ENCODE results near the gene LRRN1.

The LRRN1 gene

GRCh38 chr3:3799173-3800079 is at the start of gene LRRN1:
LRRN1 (plus strand) TSS chr3:3799431; CDS start chr3:3844642, 45,211 bp downstream.
- H3K4me3 ChIP-seq (ENCODE audit: low read depth, low read length): peak within 1 kb of the TSS; percentile 48
- in situ Hi-C loops (cut with HindIII; ENCODE audit: low sequenced_read_pairs): no loop called here
- no peak for TF ChIP-seq CTCF (IDR thresholded peaks at IDR 0.05; ENCODE audit: low read depth, low read length)
- DNase-seq (ENCODE audit: low read depth, low spot score): peak; percentile 33

GRCh38 chr3:3753416-3753815 is 45.8 kb upstream of the LRRN1 start:
- in situ Hi-C loops (cut with HindIII; ENCODE audit: low sequenced_read_pairs): no loop called here
- H3K4me3 ChIP-seq (ENCODE audit: low read depth, low read length): no peak overlapping the region
- TF ChIP-seq CTCF (IDR thresholded peaks at IDR 0.05; ENCODE audit: low read depth, low read length): no peak
- DNase-seq (ENCODE audit: low read depth, low spot score): no peak

- DNase-seq (ENCODE audit: low read depth, low spot score): no peak
- H3K4me3 ChIP-seq (ENCODE audit: low read depth, low read length): no peak overlapping the region
- TF ChIP-seq CTCF (IDR thresholded peaks at IDR 0.05; ENCODE audit: low read depth, low read length): no peak
- in situ Hi-C loops (cut with HindIII; ENCODE audit: low sequenced_read_pairs): no loop called here
These were observed 33.6 kb upstream of the LRRN1 start for GRCh38 chr3:3765661-3766060.

- no peak for TF ChIP-seq CTCF (IDR thresholded peaks at IDR 0.05; ENCODE audit: low read depth, low read length)
- in situ Hi-C loops (cut with HindIII; ENCODE audit: low sequenced_read_pairs): no loop called here
- DNase-seq (ENCODE audit: low read depth, low spot score): no peak
These were observed 33.1 kb upstream of the LRRN1 start for GRCh38 chr3:3766140-3766539.

GRCh38 chr3:3771094-3771493 is 28.1 kb upstream of the LRRN1 start:
- in situ Hi-C loops (cut with HindIII; ENCODE audit: low sequenced_read_pairs): no loop called here
- TF ChIP-seq CTCF (IDR thresholded peaks at IDR 0.05; ENCODE audit: low read depth, low read length): no peak
- DNase-seq (ENCODE audit: low read depth, low spot score): no peak
- no peak overlapping the region for H3K4me3 ChIP-seq (ENCODE audit: low read depth, low read length)

More at GRCh38 chr3:3766140-3766539, 33.1 kb upstream of the LRRN1 start:
- H3K4me3 ChIP-seq (ENCODE audit: low read depth, low read length): no peak overlapping the region

- no peak overlapping the region for H3K4me3 ChIP-seq (ENCODE audit: low read depth, low read length)
- TF ChIP-seq CTCF (IDR thresholded peaks at IDR 0.05; ENCODE audit: low read depth, low read length): no peak
- in situ Hi-C loops (cut with HindIII; ENCODE audit: low sequenced_read_pairs): no loop called here
- no peak for DNase-seq (ENCODE audit: low read depth, low spot score)
These were observed 27.7 kb upstream of the LRRN1 start for GRCh38 chr3:3771567-3771966.

All from astrocyte of the spinal cord (primary cell).